Measurements from ENCODE around the gene CCL11.
"Not testable (repeated sequence)": the region's sequence is repeated elsewhere in the genome, so short reads cannot be mapped to it uniquely, and the experiment has no call there.

The CCL11 gene

GRCh38 chr17:34305606-34306005 is 20.1 kb downstream of the CCL11 start:
- Mint-ChIP-seq H3K36me3 (ENCODE audit: insufficient read depth) (no peaks in the 10 kb centered on the region), H3K27ac (no peak overlapping the region), H3K4me1 (ENCODE audit: low read depth in 2 of 2) (no peaks in the 10 kb centered on the region), H3K9me3 (no peaks in the 10 kb centered on the region), H3K27me3 (peaks cover 27 to 46% of the 10 kb centered on the region in 2 donors), H3K4me3 (no peak overlapping the region)
- DNase-seq (no peak), ATAC-seq (replicated peaks) (no peak)

DNA sequence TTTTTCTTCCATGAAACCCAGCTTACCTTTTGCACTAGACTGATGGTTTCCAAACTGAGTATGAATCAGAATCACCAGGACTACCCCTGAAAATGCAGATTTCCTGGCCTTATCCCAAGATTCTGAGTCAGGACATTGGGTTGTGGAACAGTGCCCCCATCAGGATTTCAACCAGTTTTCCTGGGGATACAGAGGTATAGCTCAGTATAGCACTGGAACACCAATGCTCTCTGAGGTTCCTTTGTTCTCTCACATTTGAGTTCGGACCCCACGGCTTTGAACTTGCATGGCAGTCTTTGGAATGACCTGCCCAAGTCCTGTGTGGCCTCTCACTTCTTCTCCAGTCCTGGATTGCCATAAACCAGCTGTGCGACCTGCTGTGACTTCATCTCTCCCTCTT is 20.9 kb downstream of the CCL11 start:
- Mint-ChIP-seq H3K4me1 (ENCODE audit: low read depth in 2 of 2) (no peaks in the 10 kb centered on the region), H3K9me3 (no peaks in the 10 kb centered on the region), H3K27ac (no peak overlapping the region), H3K4me3 (no peak overlapping the region), H3K27me3 (peaks cover 19 to 41% of the 10 kb centered on the region in 2 donors), H3K36me3 (ENCODE audit: insufficient read depth) (no peaks in the 10 kb centered on the region)
- ATAC-seq (replicated peaks) (no peak), DNase-seq (no peak)

- Mint-ChIP-seq H3K36me3 (ENCODE audit: insufficient read depth) (no peaks in the 10 kb centered on the region), H3K27ac (no peak overlapping the region), H3K4me1 (ENCODE audit: low read depth in 2 of 2) (no peaks in the 10 kb centered on the region), H3K9me3 (no peaks in the 10 kb centered on the region), H3K4me3 (no peak overlapping the region), H3K27me3 (peaks cover 17 to 35% of the 10 kb centered on the region in 2 donors)
- ATAC-seq (replicated peaks): no peak
- DNase-seq: no peak
Observed at GRCh38 chr17:34307110-34307509, 21.6 kb downstream of the CCL11 start.

GRCh38 chr17:34308371-34308770 is 22.8 kb downstream of the CCL11 start:
- Mint-ChIP-seq H3K4me1 (ENCODE audit: low read depth in 2 of 2) (no peaks in the 10 kb centered on the region), H3K4me3 (no peak overlapping the region), H3K27ac (no peak overlapping the region), H3K27me3 (peaks cover 28 to 45% of the 10 kb centered on the region in 2 donors), H3K36me3 (ENCODE audit: insufficient read depth) (no peaks in the 10 kb centered on the region), H3K9me3 (no peaks in the 10 kb centered on the region)
- ATAC-seq (replicated peaks) (no peak), DNase-seq (no peak)

GRCh38 chr17:34311291-34311690 is 25.7 kb downstream of the CCL11 start:
- no peaks in the 10 kb centered on the region for H3K4me1 Mint-ChIP-seq (ENCODE audit: low read depth in 2 of 2)
- no peaks in the 10 kb centered on the region for H3K9me3 Mint-ChIP-seq
- peaks cover 49 to 57% of the 10 kb centered on the region in 2 donors for H3K27me3 Mint-ChIP-seq
- H3K4me3 Mint-ChIP-seq: no peak overlapping the region
- no peak for ATAC-seq (replicated peaks)
- no peak overlapping the region for H3K27ac Mint-ChIP-seq
- no peak for DNase-seq
- no peaks in the 10 kb centered on the region for H3K36me3 Mint-ChIP-seq (ENCODE audit: insufficient read depth)

DNA sequence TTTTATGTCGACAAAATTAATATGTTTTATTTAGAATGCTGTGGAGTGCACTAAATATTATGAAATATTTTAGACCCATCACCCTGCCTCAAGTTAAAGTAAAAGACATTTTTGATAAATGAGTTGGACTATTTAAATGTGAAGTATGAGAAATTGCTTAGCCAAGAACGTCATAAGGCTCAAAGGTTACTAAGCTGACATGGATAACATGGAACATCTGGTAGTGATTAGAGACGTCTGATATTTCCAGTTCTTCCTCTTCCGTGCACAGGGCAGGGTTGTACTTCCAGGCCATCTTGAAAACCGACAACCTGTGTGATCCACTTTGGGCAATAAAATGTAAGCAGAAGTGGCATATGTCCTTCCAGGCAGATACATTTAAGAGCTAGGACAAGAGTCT is 26.5 kb downstream of the CCL11 start:
- H3K27me3 Mint-ChIP-seq: peaks cover 57 to 59% of the 10 kb centered on the region in 2 donors
- DNase-seq: no peak
- ATAC-seq (replicated peaks): no peak
- no peak overlapping the region for H3K4me3 Mint-ChIP-seq
- H3K36me3 Mint-ChIP-seq (ENCODE audit: insufficient read depth): no peaks in the 10 kb centered on the region
- H3K9me3 Mint-ChIP-seq: no peaks in the 10 kb centered on the region
- H3K4me1 Mint-ChIP-seq (ENCODE audit: low read depth in 2 of 2): no peaks in the 10 kb centered on the region
- H3K27ac Mint-ChIP-seq: no peak overlapping the region

DNA sequence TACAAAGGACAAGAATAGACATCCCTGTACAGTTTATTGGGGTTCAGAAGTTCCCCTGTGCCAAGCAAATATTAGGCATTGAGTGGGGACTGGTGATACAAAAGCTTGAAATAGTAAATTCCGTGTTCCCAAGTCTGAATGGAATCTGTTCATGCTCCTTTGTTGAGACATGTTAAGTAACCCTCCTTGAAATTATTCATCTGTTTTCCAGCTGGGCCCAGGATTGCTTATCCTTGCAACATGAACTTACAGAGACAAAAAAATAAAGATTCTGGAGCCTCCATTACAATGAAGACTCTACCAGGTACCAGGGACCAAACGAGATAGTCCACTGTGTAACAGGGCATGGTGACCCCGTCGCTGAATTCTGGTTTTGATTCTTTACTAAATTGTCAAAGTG is 27.6 kb downstream of the CCL11 start:
- H3K27ac Mint-ChIP-seq: no peak overlapping the region
- H3K4me3 Mint-ChIP-seq: no peak overlapping the region
- DNase-seq (no peak), ATAC-seq (replicated peaks) (no peak)
- no peaks in the 10 kb centered on the region for H3K36me3 Mint-ChIP-seq (ENCODE audit: insufficient read depth)
- H3K27me3 Mint-ChIP-seq: peaks cover 57 to 62% of the 10 kb centered on the region in 2 donors
- no peaks in the 10 kb centered on the region for H3K4me1 Mint-ChIP-seq (ENCODE audit: low read depth in 2 of 2)
- H3K9me3 Mint-ChIP-seq: no peaks in the 10 kb centered on the region

- no peaks in the 10 kb centered on the region for H3K9me3 Mint-ChIP-seq
- no peak overlapping the region for H3K4me3 Mint-ChIP-seq
- DNase-seq: no peak
- no peak for ATAC-seq (replicated peaks)
- no peaks in the 10 kb centered on the region for H3K4me1 Mint-ChIP-seq (ENCODE audit: low read depth in 2 of 2)
- H3K27ac Mint-ChIP-seq: no peak overlapping the region
- H3K36me3 Mint-ChIP-seq (ENCODE audit: insufficient read depth): no peaks in the 10 kb centered on the region
- peaks cover 54 to 60% of the 10 kb centered on the region in 2 donors for H3K27me3 Mint-ChIP-seq
Observed at GRCh38 chr17:34314279-34314678, 28.7 kb downstream of the CCL11 start.

- no peaks in the 10 kb centered on the region for H3K4me1 Mint-ChIP-seq (ENCODE audit: low read depth in 2 of 2)
- H3K9me3 Mint-ChIP-seq: no peaks in the 10 kb centered on the region
- H3K27ac Mint-ChIP-seq: no peak overlapping the region
- no peak overlapping the region for H3K4me3 Mint-ChIP-seq
- peaks cover 33 to 38% of the 10 kb centered on the region in 2 donors for H3K27me3 Mint-ChIP-seq
- ATAC-seq (replicated peaks) (no peak), DNase-seq (no peak)
- H3K36me3 Mint-ChIP-seq (ENCODE audit: insufficient read depth): no peaks in the 10 kb centered on the region
Observed at GRCh38 chr17:34318474-34318873, 32.9 kb downstream of the CCL11 start.

DNA sequence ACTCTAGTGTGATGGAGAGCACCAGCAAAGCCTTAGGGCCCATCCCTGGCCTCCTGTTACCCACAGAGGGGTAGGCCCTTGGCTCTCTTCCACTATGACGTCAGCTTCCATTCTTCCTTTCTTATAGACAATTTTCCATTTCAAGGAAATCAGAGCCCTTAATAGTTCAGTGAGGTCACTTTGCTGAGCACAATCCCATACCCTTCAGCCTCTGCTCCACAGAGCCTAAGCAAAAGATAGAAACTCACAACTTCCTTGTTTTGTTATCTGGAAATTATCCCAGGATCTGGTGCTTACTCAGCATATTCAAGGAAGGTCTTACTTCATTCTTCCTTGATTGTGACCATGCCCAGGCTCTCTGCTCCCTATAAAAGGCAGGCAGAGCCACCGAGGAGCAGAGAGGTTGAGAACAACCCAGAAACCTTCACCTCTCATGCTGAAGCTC is 33.5 kb downstream of the CCL11 start, which contains the start of gene CCL8:
TSS of gene CCL8 (plus strand) at position 397 of the 445 bp plus-strand sequence. CDS start 67 bp downstream, outside the sequence.
- Mint-ChIP-seq H3K27me3 (peaks cover 29 to 36% of the 10 kb centered on the region in 2 donors), H3K9me3 (no peaks in the 10 kb centered on the region), H3K27ac (no peak within 1 kb of the TSS), H3K4me3 (no peak within 1 kb of the TSS), H3K36me3 (ENCODE audit: insufficient read depth) (no peaks in the 10 kb centered on the region), H3K4me1 (ENCODE audit: low read depth in 2 of 2) (no peaks in the 10 kb centered on the region)
- ATAC-seq (replicated peaks) (no peak), DNase-seq (no peak)

DNA sequence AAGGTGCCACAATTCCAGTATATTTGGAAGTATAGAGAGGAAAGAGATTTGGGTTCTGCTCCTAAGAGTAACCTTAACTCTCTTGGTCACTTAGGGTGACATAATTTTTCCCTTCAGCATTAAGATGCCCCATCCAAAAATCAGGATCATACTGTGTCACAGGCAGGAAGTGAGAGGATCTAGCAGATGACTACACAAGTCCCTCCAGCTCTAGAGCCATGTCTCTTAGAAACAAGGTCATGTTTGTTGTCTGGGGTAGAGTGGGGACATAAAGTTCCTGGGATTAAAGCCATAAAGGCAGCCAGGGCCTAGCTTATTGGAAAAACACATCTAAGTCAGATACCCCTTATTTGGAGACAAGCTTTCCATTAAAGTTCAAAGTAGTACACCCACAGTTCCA is 36.4 kb downstream of the CCL11 start:
- ATAC-seq (replicated peaks): no peak
- H3K4me3 Mint-ChIP-seq: no peak overlapping the region
- H3K4me1 Mint-ChIP-seq (ENCODE audit: low read depth in 2 of 2): no peaks in the 10 kb centered on the region

DNA sequence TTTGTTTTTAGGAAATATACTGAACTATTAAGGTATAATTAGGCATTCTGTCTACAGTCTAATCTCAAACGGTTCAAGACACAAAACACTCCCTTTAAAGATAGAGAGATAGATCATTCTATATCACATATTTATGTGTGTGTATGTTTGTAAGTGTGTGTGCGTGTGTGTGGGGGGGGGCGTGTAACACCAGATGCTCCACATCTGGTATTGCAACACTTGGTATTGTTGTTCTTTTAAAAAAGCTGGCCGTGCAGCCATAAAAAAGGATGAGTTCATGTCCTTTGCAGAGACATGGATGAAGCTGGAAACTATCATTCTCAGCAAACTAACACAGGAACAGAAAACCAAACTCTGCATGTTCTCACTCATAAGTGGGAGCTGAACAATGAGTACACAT is 42.0 kb downstream of the CCL11 start:
- H3K27ac Mint-ChIP-seq: not testable (repeated sequence)

More for the DNA sequence above, 36.4 kb downstream of the CCL11 start:
- Mint-ChIP-seq H3K9me3 (peaks cover 7 to 10% of the 10 kb centered on the region in 2 donors), H3K27ac (no peak overlapping the region), H3K27me3 (peaks cover 22 to 33% of the 10 kb centered on the region in 2 donors), H3K36me3 (ENCODE audit: insufficient read depth) (no peaks in the 10 kb centered on the region)
- no peak for DNase-seq

GRCh38 chr17:34337701-34338100 is 52.2 kb downstream of the CCL11 start:
- Mint-ChIP-seq H3K27me3 (peaks cover 54 to 90% of the 10 kb centered on the region in 2 donors), H3K27ac (no peak overlapping the region), H3K36me3 (ENCODE audit: insufficient read depth) (no peaks in the 10 kb centered on the region), H3K4me3 (no peak overlapping the region), H3K4me1 (ENCODE audit: low read depth in 2 of 2) (no peaks in the 10 kb centered on the region), H3K9me3 (peaks cover 0 to 3% of the 10 kb centered on the region in 2 donors)
- ATAC-seq (replicated peaks): no peak
- DNase-seq: no peak

More for the DNA sequence above, 42.0 kb downstream of the CCL11 start:
- H3K4me1 Mint-ChIP-seq (ENCODE audit: low read depth in 2 of 2); H3K36me3 Mint-ChIP-seq (ENCODE audit: insufficient read depth); DNase-seq; H3K9me3 Mint-ChIP-seq; ATAC-seq (replicated peaks); H3K4me3 Mint-ChIP-seq: not testable (repeated sequence)
- H3K27me3 Mint-ChIP-seq: peaks cover 42 to 48% of the 10 kb centered on the region in 2 donors

Measured in effector memory CD8-positive, alpha-beta T cell (primary cell).